Measurements from ENCODE around the gene SRGAP1. TPM values are rescaled to one million over a fixed set of nuclear protein-coding genes. Genes with fewer than 3 reads are reported as not detected.
A peak's percentile ranks its signal among the peaks of the same experiment; 100 is the strongest.

Gene SRGAP1
- polyA plus RNA-seq, 4 donors = 2.2 to 8.5 (median 4.0) TPM

DNA sequence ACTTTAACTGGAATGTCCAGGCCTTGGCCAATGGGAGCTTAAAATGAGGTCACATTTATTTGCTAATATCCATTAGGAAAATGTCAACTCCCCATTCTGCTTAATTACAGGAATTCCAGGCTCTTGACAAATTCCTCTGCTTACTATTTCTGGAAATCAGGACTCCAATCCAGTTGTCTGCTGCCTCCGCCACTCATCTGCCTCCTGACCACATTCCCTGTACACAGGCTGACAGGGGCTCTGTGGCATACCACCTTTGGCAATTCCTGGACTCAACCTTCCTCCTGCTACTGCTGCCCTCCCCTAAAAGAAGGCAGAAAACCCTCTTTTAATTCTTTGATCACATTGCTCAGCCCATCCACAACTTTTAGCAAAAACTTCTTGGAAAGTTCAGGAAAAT is 339.7 kb downstream of the SRGAP1 start:
- no peaks in the 10 kb centered on the region for H3K27me3 ChIP-seq (ENCODE audit: control insufficient read depth in 3 of 3, insufficient read depth in 3 of 3, low read length in 3 of 3)
- H3K4me3 ChIP-seq (ENCODE audit: low read depth in 1 of 3, low read length in 3 of 3) = no peak overlapping the region
- H3K4me1 ChIP-seq (ENCODE audit: control insufficient read depth in 3 of 3, insufficient read depth in 2 of 3, low read depth in 1 of 3, low read length in 2 of 3) = no peaks in the 10 kb centered on the region
- no peak overlapping the region for H3K27ac ChIP-seq (ENCODE audit: low read depth in 1 of 3, low read length in 2 of 3)
- DNase-seq = no peak
- no peak for FAIRE-seq
- WGBS, 3 donors = 88 to 99% (median 90%) methylated on average over 1 of the region's 1 CpG
- no peaks in the 10 kb centered on the region for H3K36me3 ChIP-seq (ENCODE audit: control insufficient read depth in 3 of 3, insufficient read depth in 2 of 3, low read depth in 1 of 3, low read length in 3 of 3)
- no peaks in the 10 kb centered on the region for H3K9me3 ChIP-seq (ENCODE audit: control insufficient read depth in 2 of 2, insufficient read depth in 1 of 2, low read depth in 1 of 2, low read length in 1 of 2)

DNA sequence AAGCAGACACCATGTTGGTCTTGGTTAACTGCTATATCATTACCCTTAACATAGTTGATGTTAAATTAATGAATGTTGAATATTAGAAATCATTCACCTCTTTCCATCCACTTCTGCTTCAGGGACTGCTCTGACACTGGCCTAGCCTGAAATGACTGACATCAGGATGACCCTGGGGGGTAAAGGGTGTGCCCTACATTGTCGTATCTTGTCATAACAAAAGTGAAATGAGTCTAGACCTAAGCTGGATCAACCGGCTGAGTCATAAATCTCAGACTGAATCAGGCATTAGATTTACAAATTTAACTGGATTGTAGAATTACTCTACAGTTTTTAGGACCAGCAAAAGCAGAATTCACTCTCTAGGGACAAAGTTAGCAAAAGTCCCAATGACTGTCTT is 342.3 kb downstream of the SRGAP1 start:
- H3K9me3 ChIP-seq (ENCODE audit: control insufficient read depth in 2 of 2, insufficient read depth in 1 of 2, low read depth in 1 of 2, low read length in 1 of 2) = no peaks in the 10 kb centered on the region
- FAIRE-seq (no peak), DNase-seq (no peak)
- 72 to 91% (median 75%) methylated on average over 2 of the region's 2 CpGs for WGBS, 3 donors
- H3K4me3 ChIP-seq (ENCODE audit: low read depth in 1 of 3, low read length in 3 of 3) = no peak overlapping the region
- peaks cover 0 to 2% (median 0%) of the 10 kb centered on the region in 3 donors for H3K36me3 ChIP-seq (ENCODE audit: control insufficient read depth in 3 of 3, insufficient read depth in 2 of 3, low read depth in 1 of 3, low read length in 3 of 3)
- no peak overlapping the region for H3K27ac ChIP-seq (ENCODE audit: low read depth in 1 of 3, low read length in 2 of 3)
- H3K27me3 ChIP-seq (ENCODE audit: control insufficient read depth in 3 of 3, insufficient read depth in 3 of 3, low read length in 3 of 3) = no peaks in the 10 kb centered on the region
- no peaks in the 10 kb centered on the region for H3K4me1 ChIP-seq (ENCODE audit: control insufficient read depth in 3 of 3, insufficient read depth in 2 of 3, low read depth in 1 of 3, low read length in 2 of 3)

DNA sequence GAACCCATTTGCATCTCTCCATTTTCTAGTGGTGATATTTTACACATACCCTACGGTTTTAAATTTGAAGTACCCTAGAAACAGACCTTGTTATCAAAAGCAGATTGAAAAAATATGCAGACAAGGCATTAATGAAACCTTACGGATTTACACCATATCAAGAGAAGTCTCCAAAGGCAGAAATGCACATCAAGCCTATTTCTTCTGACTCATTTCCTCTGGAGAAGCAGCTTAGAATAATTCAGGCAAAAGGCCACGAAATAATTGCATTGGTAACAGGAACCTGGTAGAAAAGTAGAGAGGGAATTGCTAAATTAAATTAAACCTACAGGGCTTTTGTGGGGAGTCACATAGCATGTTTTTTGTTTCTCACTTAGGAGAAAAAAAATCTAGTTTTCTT is 342.9 kb downstream of the SRGAP1 start:
- Histone ChIP-seq H3K4me1 (ENCODE audit: control insufficient read depth in 3 of 3, insufficient read depth in 2 of 3, low read depth in 1 of 3, low read length in 2 of 3) (no peaks in the 10 kb centered on the region), H3K27ac (ENCODE audit: low read depth in 1 of 3, low read length in 2 of 3) (no peak overlapping the region), H3K27me3 (ENCODE audit: control insufficient read depth in 3 of 3, insufficient read depth in 3 of 3, low read length in 3 of 3) (no peaks in the 10 kb centered on the region), H3K36me3 (ENCODE audit: control insufficient read depth in 3 of 3, insufficient read depth in 2 of 3, low read depth in 1 of 3, low read length in 3 of 3) (peaks cover 0 to 7% (median 0%) of the 10 kb centered on the region in 3 donors), H3K9me3 (ENCODE audit: control insufficient read depth in 2 of 2, insufficient read depth in 1 of 2, low read depth in 1 of 2, low read length in 1 of 2) (no peaks in the 10 kb centered on the region), H3K4me3 (ENCODE audit: low read depth in 1 of 3, low read length in 3 of 3) (no peak overlapping the region)
- no peak for FAIRE-seq
- whole genome bisulfite sequencing, 3 donors = 79 to 91% (median 79%) methylated on average over 3 of the region's 3 CpGs
- no peak for DNase-seq

DNA sequence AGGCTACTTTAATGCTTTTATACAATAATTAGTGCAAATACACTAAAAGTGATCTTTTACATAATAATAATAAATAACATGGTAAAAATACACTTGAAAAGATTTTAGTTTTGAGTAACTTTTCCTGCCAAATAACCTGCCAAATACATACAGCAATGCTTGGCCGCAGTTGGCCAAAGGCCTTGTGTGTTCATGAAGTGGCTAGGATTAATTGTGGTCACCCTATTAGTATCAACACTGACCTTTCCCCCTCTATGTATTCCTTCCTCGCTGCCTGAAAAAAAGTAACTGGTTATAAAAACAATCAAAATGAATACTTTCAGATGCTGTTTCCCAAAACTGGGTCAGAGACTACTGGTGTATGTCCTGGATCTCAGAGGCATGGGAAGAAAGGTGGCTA is 343.3 kb downstream of the SRGAP1 start:
- H3K27me3 ChIP-seq (ENCODE audit: control insufficient read depth in 3 of 3, insufficient read depth in 3 of 3, low read length in 3 of 3) = no peaks in the 10 kb centered on the region
- no peak overlapping the region for H3K27ac ChIP-seq (ENCODE audit: low read depth in 1 of 3, low read length in 2 of 3)
- 76 to 87% (median 79%) methylated on average over 2 of the region's 2 CpGs for WGBS, 3 donors
- no peak for FAIRE-seq
- H3K9me3 ChIP-seq (ENCODE audit: control insufficient read depth in 2 of 2, insufficient read depth in 1 of 2, low read depth in 1 of 2, low read length in 1 of 2) = no peaks in the 10 kb centered on the region
- no peak for DNase-seq
- H3K4me3 ChIP-seq (ENCODE audit: low read depth in 1 of 3, low read length in 3 of 3) = no peak overlapping the region
- peaks cover 0 to 7% (median 0%) of the 10 kb centered on the region in 3 donors for H3K36me3 ChIP-seq (ENCODE audit: control insufficient read depth in 3 of 3, insufficient read depth in 2 of 3, low read depth in 1 of 3, low read length in 3 of 3)
- no peaks in the 10 kb centered on the region for H3K4me1 ChIP-seq (ENCODE audit: control insufficient read depth in 3 of 3, insufficient read depth in 2 of 3, low read depth in 1 of 3, low read length in 2 of 3)

DNA sequence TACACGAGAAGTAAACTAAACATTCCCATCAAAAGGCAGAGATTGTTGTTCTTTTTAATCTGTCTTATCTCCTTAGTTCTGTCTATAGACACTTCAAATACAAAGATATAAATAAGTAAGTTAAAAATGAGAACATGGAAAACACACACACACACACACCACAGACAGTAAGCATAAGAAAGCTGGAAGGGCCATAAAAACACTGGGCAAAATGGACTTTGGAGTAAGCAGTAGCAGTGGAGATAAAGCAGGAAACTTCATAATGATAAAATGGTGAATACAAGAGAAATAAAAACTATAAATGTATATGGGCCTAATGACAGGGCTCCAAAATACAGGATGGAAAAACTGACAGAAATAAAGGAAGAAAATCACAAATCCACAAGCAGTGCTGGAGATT is 345.0 kb downstream of the SRGAP1 start:
- DNase-seq (peak; percentile 21 to 35), FAIRE-seq (no peak)
- H3K9me3 ChIP-seq (ENCODE audit: control insufficient read depth in 2 of 2, insufficient read depth in 1 of 2, low read depth in 1 of 2, low read length in 1 of 2) = no peaks in the 10 kb centered on the region
- no peaks in the 10 kb centered on the region for H3K27me3 ChIP-seq (ENCODE audit: control insufficient read depth in 3 of 3, insufficient read depth in 3 of 3, low read length in 3 of 3)
- no peaks in the 10 kb centered on the region for H3K4me1 ChIP-seq (ENCODE audit: control insufficient read depth in 3 of 3, insufficient read depth in 2 of 3, low read depth in 1 of 3, low read length in 2 of 3)
- WGBS, 3 donors = 76 to 88% (median 83%) methylated on average over 1 of the region's 1 CpG
- H3K36me3 ChIP-seq (ENCODE audit: control insufficient read depth in 3 of 3, insufficient read depth in 2 of 3, low read depth in 1 of 3, low read length in 3 of 3) = peaks cover 4 to 13% (median 5%) of the 10 kb centered on the region in 3 donors
- no peak overlapping the region for H3K27ac ChIP-seq (ENCODE audit: low read depth in 1 of 3, low read length in 2 of 3)
- no peak overlapping the region for H3K4me3 ChIP-seq (ENCODE audit: low read depth in 1 of 3, low read length in 3 of 3)

DNA sequence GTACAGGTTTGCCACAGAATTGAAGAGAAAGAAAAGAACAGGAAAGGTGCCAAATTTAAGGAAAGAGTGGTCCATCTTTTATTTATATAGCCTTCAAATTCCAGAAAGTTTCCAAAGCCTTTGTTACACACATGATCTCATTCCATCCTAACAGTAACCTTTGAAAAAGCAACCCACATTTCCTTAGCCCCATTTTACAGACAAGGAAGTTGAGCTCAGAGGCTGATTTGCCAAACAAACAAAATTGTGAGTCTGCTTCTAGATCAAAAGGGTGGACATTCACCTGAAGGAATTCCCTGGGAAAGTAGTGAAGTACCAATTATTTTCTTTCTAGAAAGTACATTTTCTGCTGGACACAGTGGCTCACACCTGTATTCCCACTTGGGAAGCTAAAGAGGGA is 345.6 kb downstream of the SRGAP1 start:
- FAIRE-seq = no peak
- Histone ChIP-seq H3K9me3 (ENCODE audit: control insufficient read depth in 2 of 2, insufficient read depth in 1 of 2, low read depth in 1 of 2, low read length in 1 of 2) (no peaks in the 10 kb centered on the region), H3K36me3 (ENCODE audit: control insufficient read depth in 3 of 3, insufficient read depth in 2 of 3, low read depth in 1 of 3, low read length in 3 of 3) (peaks cover 4 to 16% (median 5%) of the 10 kb centered on the region in 3 donors), H3K27ac (ENCODE audit: low read depth in 1 of 3, low read length in 2 of 3) (no peak overlapping the region), H3K4me3 (ENCODE audit: low read depth in 1 of 3, low read length in 3 of 3) (no peak overlapping the region), H3K27me3 (ENCODE audit: control insufficient read depth in 3 of 3, insufficient read depth in 3 of 3, low read length in 3 of 3) (no peaks in the 10 kb centered on the region), H3K4me1 (ENCODE audit: control insufficient read depth in 3 of 3, insufficient read depth in 2 of 3, low read depth in 1 of 3, low read length in 2 of 3) (no peaks in the 10 kb centered on the region)
- DNase-seq = no peak

DNA sequence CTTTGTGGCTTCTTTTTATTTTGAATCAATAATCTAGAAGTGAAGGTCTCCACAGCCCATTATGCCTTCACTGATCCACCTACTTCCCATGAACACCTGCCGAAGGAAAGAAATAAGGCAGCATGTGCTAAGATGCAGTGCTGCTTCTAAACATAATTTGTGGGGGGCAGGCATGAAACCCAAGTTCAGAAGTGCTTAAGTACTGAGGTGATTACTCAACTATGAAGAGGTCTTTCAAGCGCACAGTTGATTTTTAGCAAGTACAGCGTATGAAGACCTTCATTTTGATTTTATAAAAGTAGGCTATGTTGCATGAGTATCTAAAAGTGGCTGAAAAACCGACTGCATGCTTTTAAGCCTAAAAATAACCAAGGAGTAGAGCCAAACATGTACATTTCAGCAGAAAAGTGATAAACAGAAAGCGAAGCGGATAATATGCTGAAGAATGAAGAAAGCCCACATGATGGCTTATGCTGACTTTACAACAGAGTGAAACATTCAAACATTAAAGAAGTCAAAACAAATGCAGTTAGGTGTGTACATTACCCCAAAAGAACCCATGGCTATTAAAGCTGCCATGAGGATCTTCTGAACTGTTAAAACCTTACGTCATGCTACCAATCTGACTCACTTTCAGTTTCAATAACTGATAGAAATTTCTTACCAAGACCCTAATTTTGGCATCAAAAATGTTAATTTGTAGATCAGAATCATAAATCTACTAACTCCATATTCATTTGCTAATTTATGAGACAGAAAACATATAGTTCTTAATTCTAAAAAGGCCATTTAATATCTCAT is 348.3 kb downstream of the SRGAP1 start:
- Histone ChIP-seq H3K36me3 (ENCODE audit: control insufficient read depth in 3 of 3, insufficient read depth in 2 of 3, low read depth in 1 of 3, low read length in 3 of 3) (peaks cover 4 to 16% (median 5%) of the 10 kb centered on the region in 3 donors), H3K4me1 (ENCODE audit: control insufficient read depth in 3 of 3, insufficient read depth in 2 of 3, low read depth in 1 of 3, low read length in 2 of 3) (no peaks in the 10 kb centered on the region), H3K9me3 (ENCODE audit: control insufficient read depth in 2 of 2, insufficient read depth in 1 of 2, low read depth in 1 of 2, low read length in 1 of 2) (no peaks in the 10 kb centered on the region), H3K27ac (ENCODE audit: low read depth in 1 of 3, low read length in 2 of 3) (no peak overlapping the region), H3K4me3 (ENCODE audit: low read depth in 1 of 3, low read length in 3 of 3) (no peak overlapping the region), H3K27me3 (ENCODE audit: control insufficient read depth in 3 of 3, insufficient read depth in 3 of 3, low read length in 3 of 3) (no peaks in the 10 kb centered on the region)
- 82 to 90% (median 84%) methylated on average over 7 of the region's 7 CpGs for WGBS, 3 donors
- FAIRE-seq = no peak
- no peak for DNase-seq

DNA sequence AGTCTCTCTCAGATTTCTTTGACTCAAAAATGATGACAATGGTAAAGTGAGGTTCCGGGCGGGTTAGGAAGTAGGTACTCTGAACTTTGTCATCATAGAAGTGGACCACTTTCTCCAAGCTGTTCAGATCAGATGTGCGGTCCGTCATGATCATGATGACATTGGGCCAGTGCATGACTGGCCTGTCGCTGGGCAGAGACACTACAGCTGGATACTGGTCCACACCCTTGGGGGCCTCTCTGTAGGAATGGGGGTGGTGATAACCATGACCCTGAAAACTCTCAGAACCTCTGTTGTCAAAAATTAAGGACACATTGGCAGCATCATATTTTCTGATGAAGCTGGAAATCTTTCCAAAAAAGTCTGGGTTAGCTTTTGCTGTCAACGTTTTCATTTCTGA is 349.4 kb downstream of the SRGAP1 start:
- H3K4me1 ChIP-seq (ENCODE audit: control insufficient read depth in 3 of 3, insufficient read depth in 2 of 3, low read depth in 1 of 3, low read length in 2 of 3) = no peaks in the 10 kb centered on the region
- H3K36me3 ChIP-seq (ENCODE audit: control insufficient read depth in 3 of 3, insufficient read depth in 2 of 3, low read depth in 1 of 3, low read length in 3 of 3) = peaks cover 4 to 16% (median 5%) of the 10 kb centered on the region in 3 donors
- H3K9me3 ChIP-seq (ENCODE audit: control insufficient read depth in 2 of 2, insufficient read depth in 1 of 2, low read depth in 1 of 2, low read length in 1 of 2) = no peaks in the 10 kb centered on the region
- DNase-seq (no peak), FAIRE-seq (no peak)
- WGBS, 3 donors = 93 to 94% (median 94%) methylated on average over 6 of the region's 6 CpGs
- no peak overlapping the region for H3K4me3 ChIP-seq (ENCODE audit: low read depth in 1 of 3, low read length in 3 of 3)
- H3K27me3 ChIP-seq (ENCODE audit: control insufficient read depth in 3 of 3, insufficient read depth in 3 of 3, low read length in 3 of 3) = no peaks in the 10 kb centered on the region
- H3K27ac ChIP-seq (ENCODE audit: low read depth in 1 of 3, low read length in 2 of 3) = no peak overlapping the region

All from small intestine (tissue), 7 donors.